GM21576 (cell line): ENCODE data around the gene REN.

Experiments
- ATAC-seq: cut with Tn5 transposase; IDR thresholded peaks from one replicate; pipeline ENCODE4 v1.9.1; 2021; ENCODE audit warnings: mild to moderate bottlenecking, moderate library complexity; ENCODE audit not compliant: unreplicated experiment

The REN gene

GRCh38 chr1:204191456-204191855 is 25.3 kb upstream of the REN start:
- no peak for ATAC-seq

- no peak for ATAC-seq
Measured at GRCh38 chr1:204190212-204191211, 24.4 kb upstream of the REN start.

- no peak for ATAC-seq
Measured at GRCh38 chr1:204188959-204189639, 23.0 kb upstream of the REN start.

GRCh38 chr1:204186597-204186996 is 20.5 kb upstream of the REN start:
- no peak for ATAC-seq

GRCh38 chr1:204181116-204181515 is 15.0 kb upstream of the REN start:
- no peak for ATAC-seq

GRCh38 chr1:204180133-204180532 is 14.0 kb upstream of the REN start:
- ATAC-seq = no peak

DNA sequence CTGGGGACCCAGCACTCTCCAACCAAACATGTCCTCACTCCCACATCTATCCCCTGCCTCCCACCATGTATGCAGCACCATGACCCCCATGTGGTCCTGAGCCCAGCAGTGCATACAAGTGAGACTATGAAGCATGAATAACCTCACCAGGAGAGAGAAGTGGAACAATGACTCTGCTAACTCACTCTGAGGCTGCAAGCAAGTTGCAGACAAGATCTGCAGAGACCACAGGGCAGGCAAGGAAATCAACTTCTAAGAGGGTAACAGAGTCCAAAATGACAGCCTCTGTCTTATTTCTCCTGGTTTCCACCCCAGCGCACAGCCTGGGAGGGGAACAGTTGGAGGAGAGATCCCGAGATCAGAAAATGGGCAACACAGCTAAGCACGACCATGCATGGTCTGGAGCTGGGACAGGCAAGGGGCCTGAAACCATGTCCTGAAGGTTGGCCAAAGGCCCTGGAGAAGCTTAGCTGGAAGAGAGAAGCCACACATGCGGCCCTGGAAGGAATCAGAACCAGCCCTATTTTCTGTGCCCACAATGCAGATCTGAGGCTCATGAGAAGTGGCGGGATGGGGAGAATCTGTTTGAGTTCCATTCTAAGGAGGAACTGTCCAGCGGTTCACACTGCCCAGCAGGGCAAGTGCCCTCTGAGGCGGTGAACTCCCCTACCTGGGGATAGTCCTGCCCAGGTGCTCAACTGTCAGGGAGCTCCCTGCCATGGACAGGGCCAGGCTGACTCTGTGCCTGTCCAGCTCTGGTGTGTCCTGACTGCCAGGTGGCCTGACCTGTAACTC is 12.5 kb upstream of the REN start:
- ATAC-seq = no peak

DNA sequence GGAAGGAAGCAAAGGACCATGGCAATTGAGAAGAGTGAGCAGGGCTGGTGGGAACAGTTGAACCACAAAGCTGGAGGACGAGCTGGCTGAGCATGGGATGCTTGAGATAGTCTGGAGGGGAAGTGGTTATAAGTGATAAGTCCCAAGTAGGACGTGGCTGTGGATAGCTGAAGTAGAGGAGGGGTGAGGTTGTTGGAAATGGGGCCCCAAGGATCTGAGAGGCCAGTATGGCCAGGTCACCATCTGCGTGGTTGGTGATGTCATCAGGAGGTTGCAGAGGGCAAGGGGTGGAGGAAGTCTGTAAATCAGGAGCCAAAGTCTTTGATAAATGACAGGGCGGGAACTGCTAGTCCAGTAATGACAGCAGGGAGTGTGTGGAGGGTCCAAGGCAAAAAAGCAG is 11.0 kb upstream of the REN start:
- ATAC-seq = no peak

DNA sequence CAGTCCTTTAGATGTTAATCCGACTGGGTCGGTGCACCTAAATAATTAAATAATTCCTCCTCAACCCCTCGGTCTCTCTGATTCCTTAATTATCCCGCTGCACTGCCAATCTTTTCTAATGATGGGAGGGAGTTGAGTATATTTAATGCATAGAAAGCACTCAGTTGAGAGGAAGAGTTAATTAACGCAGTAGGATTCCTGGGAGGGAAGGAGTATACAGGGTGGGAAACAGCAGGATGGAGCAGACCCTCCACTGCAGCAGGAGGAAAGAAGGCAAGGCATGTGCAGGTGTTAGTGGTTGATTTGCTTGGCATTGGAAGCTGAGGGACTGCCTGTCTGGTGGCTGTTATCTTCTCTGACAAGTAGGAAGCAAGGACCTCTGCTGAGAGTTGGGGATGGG is 9.9 kb upstream of the REN start:
- ATAC-seq = no peak

DNA sequence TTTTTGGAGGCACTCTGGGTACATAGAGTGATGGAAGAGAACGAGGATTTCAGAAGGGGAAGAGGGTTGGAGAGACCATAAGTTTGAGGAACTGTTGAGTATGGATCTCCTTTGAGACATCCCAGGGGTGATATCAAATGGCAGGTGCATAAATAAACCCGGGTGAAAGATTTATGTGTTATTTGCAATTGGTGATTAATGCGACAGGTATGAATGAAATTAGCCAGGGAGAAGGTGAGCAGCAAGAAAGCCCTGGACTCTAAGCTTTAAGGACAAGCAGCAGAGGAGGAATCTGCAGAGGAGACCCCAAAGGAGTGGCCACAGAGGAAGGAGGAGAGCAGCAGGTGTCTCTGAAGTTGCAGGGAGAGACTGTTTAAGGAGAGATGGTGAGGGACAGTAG is 8.8 kb upstream of the REN start:
- ATAC-seq = no peak

DNA sequence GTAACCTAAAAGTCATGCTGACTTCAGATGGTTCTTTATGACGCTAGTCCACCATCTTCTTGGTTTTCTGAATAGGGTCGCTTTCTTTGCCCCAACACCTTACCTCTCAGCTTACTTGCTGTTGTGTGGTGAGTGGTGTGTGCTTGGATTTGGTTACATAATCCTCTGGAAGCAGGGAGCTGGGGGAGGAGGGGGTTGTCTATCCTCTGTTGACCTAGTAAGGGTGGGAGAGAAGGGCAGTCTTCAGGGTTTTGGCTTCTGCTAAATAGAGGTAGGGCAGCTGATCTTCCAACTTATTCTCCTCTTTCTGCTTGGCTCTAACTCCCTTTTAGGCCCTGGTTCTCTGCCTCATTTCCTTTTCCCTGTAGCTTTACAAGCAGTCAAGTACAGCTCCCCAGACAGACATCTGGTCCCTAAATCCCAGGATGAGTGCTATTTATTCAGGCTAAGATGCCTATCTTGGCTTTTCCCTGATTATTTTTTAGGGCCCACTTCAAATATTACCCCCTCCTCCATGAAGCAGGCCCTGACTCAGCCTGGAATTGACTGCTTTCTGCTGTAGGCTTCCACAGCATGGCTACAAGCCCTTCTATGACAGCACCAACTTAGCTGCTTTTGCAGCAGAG is 6.4 kb upstream of the REN start:
- ATAC-seq = no peak

- no peak for ATAC-seq
Measured at GRCh38 chr1:204171751-204172178, 5.6 kb upstream of the REN start.

DNA sequence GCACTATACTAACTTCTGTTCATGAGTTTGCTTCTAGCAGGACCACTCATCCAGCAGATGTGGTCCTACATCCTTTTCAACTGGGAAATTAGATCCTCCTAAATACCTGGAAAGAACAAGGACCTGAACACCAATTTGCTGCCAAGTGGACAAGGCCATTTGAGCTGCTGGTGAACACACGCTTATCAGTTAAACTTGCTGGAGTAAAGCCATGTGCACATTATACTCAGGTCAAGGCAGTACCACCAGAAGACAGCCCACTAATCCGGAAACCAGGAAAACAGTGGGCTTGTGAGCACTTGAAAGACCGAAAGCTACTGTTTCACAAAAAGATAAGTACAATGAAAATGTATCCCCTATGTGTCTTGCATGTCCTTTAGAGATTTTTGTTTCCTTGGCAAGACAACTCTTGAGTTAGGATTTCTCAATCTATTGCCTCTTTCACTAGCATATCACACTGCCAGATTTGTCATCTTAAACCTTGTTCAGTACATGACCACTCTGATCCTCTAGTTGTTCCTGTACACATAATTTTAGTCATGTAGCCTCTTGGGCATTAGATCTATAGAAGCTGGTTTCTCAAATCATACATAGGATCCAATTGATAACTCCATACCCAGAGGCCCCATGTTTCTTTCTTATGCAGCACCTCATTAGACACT is 4.5 kb upstream of the REN start:
- ATAC-seq = no peak

DNA sequence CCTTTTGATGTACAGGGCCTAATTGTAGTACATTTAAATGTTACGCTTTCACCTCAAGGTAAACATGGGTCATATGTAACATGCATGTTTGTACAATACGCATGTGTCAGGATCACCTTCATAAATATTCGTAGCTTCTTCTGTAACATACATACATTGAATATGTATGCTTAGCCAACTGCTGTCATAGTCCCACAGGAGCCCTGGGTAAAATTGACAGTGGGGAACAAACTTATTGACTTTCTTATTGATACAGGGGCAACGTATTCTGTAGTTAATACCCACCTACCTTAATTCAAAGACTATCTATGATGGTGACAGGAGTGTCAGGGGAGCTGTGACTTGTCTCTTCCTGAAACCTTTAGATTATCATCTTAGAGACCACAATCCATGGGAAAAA is 3.7 kb upstream of the REN start:
- ATAC-seq = no peak

DNA sequence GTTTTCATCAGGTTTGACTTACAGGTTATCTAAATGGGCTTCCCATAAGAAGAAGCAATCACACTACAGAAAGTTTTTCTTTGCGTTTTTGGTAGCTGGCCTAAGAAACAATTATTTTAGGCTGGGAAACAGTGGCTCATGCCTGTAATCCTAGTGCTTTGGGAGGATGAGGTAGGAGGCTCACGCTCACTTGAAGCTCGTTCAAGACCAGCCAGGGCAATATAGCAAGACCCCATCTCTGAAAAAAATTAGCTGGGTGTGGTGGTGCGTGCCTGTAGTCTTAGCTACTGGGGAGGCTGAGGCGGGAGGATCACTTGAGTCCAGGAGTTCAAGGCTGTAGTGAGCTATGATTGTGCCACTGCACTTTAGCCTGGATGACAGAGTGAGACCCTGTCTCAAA is 1.6 kb upstream of the REN start:
- ATAC-seq = no peak

DNA sequence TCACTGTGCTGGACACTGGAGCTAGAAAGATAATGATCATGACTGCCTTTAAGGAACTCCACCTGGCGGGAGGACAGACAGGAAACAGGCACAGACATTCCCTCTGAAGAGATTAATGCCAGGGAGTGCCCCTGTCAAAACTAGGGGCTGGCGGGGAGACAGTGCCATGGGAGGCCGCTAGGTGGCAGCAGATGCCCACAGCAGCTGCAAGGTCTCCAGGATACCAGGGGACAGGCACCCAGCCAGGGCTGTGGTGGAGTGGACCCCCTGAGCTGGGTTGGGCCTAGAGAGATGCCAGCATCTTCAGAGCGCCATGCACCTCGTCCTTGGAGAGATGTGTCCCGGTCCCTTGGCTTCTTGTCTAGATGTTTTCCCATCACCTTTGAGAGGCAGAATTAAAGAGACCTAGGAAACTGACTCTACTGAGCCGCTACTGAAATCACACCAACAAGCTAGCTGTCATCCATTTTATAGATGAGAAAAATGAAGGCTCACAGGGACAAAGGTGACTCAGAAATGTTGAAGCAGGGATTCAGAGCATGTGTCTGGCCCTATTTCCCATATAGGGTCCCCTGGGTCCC is 3.6 kb downstream of the REN start:
- ATAC-seq = no peak

DNA sequence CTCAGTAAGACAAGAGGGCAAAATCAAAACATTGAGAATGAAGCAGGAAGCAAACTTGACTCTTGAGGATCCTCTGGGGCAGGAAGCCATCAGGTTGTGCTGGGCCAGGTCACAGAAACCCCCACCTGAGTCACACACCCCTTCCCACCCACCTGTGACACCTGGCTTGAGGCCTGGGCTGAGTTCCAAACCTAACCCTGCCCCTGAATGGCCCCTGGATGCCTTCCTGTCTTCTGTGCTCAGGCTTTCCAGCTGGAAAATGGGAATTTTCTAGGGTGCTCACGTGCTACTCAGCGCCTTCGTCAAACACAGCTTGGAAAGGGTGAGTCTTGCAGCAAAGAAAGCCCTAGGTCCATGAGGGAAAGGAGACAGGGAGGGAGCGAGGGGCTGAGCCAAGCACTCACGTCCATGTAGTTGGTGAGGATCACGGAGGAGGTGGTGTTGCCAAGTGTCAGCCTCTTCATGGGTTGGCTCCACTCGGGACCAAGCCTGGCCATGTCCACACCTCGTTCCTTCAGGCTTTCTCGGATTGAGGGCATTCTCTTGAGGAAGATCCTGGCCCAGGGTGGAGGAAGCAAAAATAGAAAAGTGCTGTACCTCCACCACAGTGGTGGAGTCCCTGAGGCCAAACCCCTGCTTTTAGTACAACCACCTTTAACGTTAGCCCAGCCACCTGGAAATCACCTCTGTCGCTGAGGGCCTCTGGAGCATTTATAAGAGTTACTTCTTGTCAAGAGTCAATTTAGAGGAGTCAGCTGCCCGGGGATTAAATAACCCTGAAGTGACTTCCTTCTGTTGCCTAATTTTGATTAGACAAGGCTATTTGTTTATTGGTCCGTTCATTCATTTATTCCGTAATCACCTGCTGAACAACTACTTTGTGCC is 4.3 kb downstream of the REN start:
- ATAC-seq = no peak

GRCh38 chr1:204157962-204158361 is 8.2 kb downstream of the REN start:
- ATAC-seq = no peak

GRCh38 chr1:204155881-204156280 is 10.3 kb downstream of the REN start:
- no peak for ATAC-seq
